Hepatocyte (in vitro differentiated cells): ENCODE measurements around the gene LPP.

Source experiments
- CTCF ChIP-seq: fragments of 200-600 bp; sonication (generic); IDR thresholded peaks from 2 replicates; pipeline ENCODE4 v1.5.1; 2016; ENCODE audit warnings: antibody characterized with exemption, mild to moderate bottlenecking; ENCODE audit not compliant: poor library complexity
- EZH2 ChIP-seq: fragments of 200-600 bp; sonication (generic); IDR thresholded peaks from 2 replicates; pipeline ENCODE4 v1.6.1; 2016; ENCODE audit warnings: antibody characterized with exemption, mild to moderate bottlenecking, borderline replicate concordance
- EZH2phosphoT487 ChIP-seq: fragments of 200-600 bp; sonication (generic); IDR thresholded peaks from one replicate; pipeline ENCODE4 v1.6.1; 2018; ENCODE audit warnings: antibody characterized with exemption, mild to moderate bottlenecking, low read depth, moderate library complexity; ENCODE audit not compliant: unreplicated experiment, severe bottlenecking

- TF ChIP-seq EZH2: no peak
- no peak for TF ChIP-seq EZH2phosphoT487
- TF ChIP-seq CTCF: no peak
Measured at GRCh38 chr3:188403404-188403803, 249.4 kb downstream of the LPP start.
